SIG-M5 treated with dmso at 0.1 percent for 504 hours (cell line): ENCODE measurements around the gene SLC16A9.
A peak's percentile ranks its signal among the peaks of the same experiment; 100 is the strongest.

ENCODE experiments used
- DNase-seq: peaks from one replicate; lab custom pipeline; 2025; ENCODE audit not compliant: unreplicated experiment; lab: John Stamatoyannopoulos, UW

The SLC16A9 gene

GRCh38 chr10:59719374-59719773 is 9.7 kb upstream of the SLC16A9 start:
- DNase-seq: no peak

GRCh38 chr10:59718257-59718656 is 8.6 kb upstream of the SLC16A9 start:
- DNase-seq: no peak

GRCh38 chr10:59713196-59713821 is 3.7 kb upstream of the SLC16A9 start:
- DNase-seq: no peak

- no peak for DNase-seq
Observed at GRCh38 chr10:59711871-59712494, 2.3 kb upstream of the SLC16A9 start.

- DNase-seq: peak; percentile 2
Observed at GRCh38 chr10:59708816-59709394, 745 bp downstream of the SLC16A9 start.

- DNase-seq: no peak
Observed at GRCh38 chr10:59706851-59707797, 2.5 kb downstream of the SLC16A9 start.

GRCh38 chr10:59705931-59706330 is 3.7 kb downstream of the SLC16A9 start:
- DNase-seq: no peak

GRCh38 chr10:59704630-59705029 is 5.0 kb downstream of the SLC16A9 start:
- DNase-seq: no peak

- DNase-seq: peak; percentile 20
Observed at GRCh38 chr10:59702347-59702746, 7.3 kb downstream of the SLC16A9 start.

- DNase-seq: no peak
Observed at GRCh38 chr10:59700709-59701108, 8.9 kb downstream of the SLC16A9 start.

GRCh38 chr10:59698326-59698725 is 11.3 kb downstream of the SLC16A9 start:
- DNase-seq: no peak

- no peak for DNase-seq
Observed at GRCh38 chr10:59695637-59696036, 14.0 kb downstream of the SLC16A9 start.

GRCh38 chr10:59694936-59695335 is 14.7 kb downstream of the SLC16A9 start:
- no peak for DNase-seq

- no peak for DNase-seq
Observed at GRCh38 chr10:59692113-59692512, 17.5 kb downstream of the SLC16A9 start.

GRCh38 chr10:59688921-59689351 is 20.7 kb downstream of the SLC16A9 start:
- peak; percentile 51 for DNase-seq

GRCh38 chr10:59687657-59688056 is 22.0 kb downstream of the SLC16A9 start:
- no peak for DNase-seq

- no peak for DNase-seq
Observed at GRCh38 chr10:59684006-59684405, 25.6 kb downstream of the SLC16A9 start.

GRCh38 chr10:59682986-59683937 is 26.4 kb downstream of the SLC16A9 start:
- no peak for DNase-seq

GRCh38 chr10:59680199-59680598 is 29.5 kb downstream of the SLC16A9 start:
- no peak for DNase-seq

GRCh38 chr10:59678884-59679301 is 30.8 kb downstream of the SLC16A9 start:
- no peak for DNase-seq
